Smooth muscle cell (in vitro differentiated cells): ENCODE data around the gene ANKS6. TPM values are rescaled to one million over a fixed set of nuclear protein-coding genes. Genes with fewer than 3 reads are reported as not detected.

ENCODE experiments used
- DNase-seq: peaks from one replicate; lab custom pipeline; 2025; ENCODE audit not compliant: unreplicated experiment; lab: John Stamatoyannopoulos, UW
- H2AFZ ChIP-seq: fragments of 200-600 bp; sonication (generic); 2 replicates; pipeline ENCODE4 v1.6.0; 2016; ENCODE audit warnings: antibody characterized with exemption, low read depth, mild to moderate bottlenecking
- H3F3A ChIP-seq: fragments of 200-600 bp; sonication (generic); 2 replicates; pipeline ENCODE4 v1.6.0; 2017; ENCODE audit warnings: antibody characterized with exemption, low read depth
- H3K27ac ChIP-seq: fragments of 200-600 bp; sonication (generic); 2 replicates; pipeline ENCODE4 v1.5.1; 2016; ENCODE audit warnings: low read depth, mild to moderate bottlenecking
- H3K27me3 ChIP-seq: fragments of 200-600 bp; sonication (generic); 2 replicates; pipeline ENCODE4 v1.6.1; 2016; ENCODE audit warnings: low read depth, mild to moderate bottlenecking
- H3K36me3 ChIP-seq: fragments of 200-600 bp; sonication (generic); 2 replicates; pipeline ENCODE4 v1.5.1; 2016; ENCODE audit warnings: low read depth
- H3K4me1 ChIP-seq: fragments of 200-600 bp; sonication (generic); 2 replicates; pipeline ENCODE4 v1.5.1; 2016; ENCODE audit warnings: low read depth
- H3K4me2 ChIP-seq: fragments of 200-600 bp; sonication (generic); 2 replicates; pipeline ENCODE4 v1.6.0; 2016; ENCODE audit warnings: mild to moderate bottlenecking
- H3K4me3 ChIP-seq: fragments of 200-600 bp; sonication (generic); 2 replicates; pipeline ENCODE4 v1.5.1; 2016; ENCODE audit warnings: mild to moderate bottlenecking
- H3K79me2 ChIP-seq: fragments of 200-600 bp; sonication (generic); 2 replicates; pipeline ENCODE4 v1.6.0; 2016; ENCODE audit warnings: low read depth, mild to moderate bottlenecking
- H3K9ac ChIP-seq: fragments of 200-600 bp; sonication (generic); 2 replicates; pipeline ENCODE4 v1.6.0; 2016; ENCODE audit warnings: low read depth
- H3K9me3 ChIP-seq: fragments of 200-600 bp; sonication (generic); replicated peaks from 2 replicates; pipeline ENCODE4 v1.5.1; 2016; ENCODE audit warnings: low read depth
- H4K20me1 ChIP-seq: fragments of 200-600 bp; sonication (generic); 2 replicates; pipeline ENCODE4 v1.6.0; 2016; ENCODE audit warnings: low read depth
- WGBS: methylation state at CpG from one replicate; pipeline ENCODE4 v1.1.7; 2016; ENCODE audit warnings: low lambda C conversion rate; 5-methylcytosine and 5-hydroxymethylcytosine counted together
- polyA plus RNA-seq: library from polyadenylated mRNA; unstranded; fragments of >200 nt; fragmentation: Nextera tagmentation; extraction: Ambion mirVana; gene quantifications from 2 replicates; pipeline ENCODE4 v1.2.1, GENCODE V29; 2016
- total RNA-seq: library from RNA; depleted of rRNA; stranded (reverse); fragments of >200 nt; gene quantifications from 2 replicates; pipeline ENCODE4 v1.2.3, GENCODE V29; 2014
- TF ChIP-seq, protein P1 (sequence below): fragments of 200-600 bp; sonication (generic); IDR thresholded peaks from 2 replicates; pipeline ENCODE4 v1.5.1; 2017; ENCODE audit warnings: borderline replicate concordance, mild to moderate bottlenecking, antibody characterized with exemption; ENCODE audit not compliant: insufficient read depth, poor library complexity, severe bottlenecking

The ANKS6 gene
- total and polyA plus RNA-seq, 2 experiments from 2014 or later, result 10.5 to 13.6 TPM

DNA sequence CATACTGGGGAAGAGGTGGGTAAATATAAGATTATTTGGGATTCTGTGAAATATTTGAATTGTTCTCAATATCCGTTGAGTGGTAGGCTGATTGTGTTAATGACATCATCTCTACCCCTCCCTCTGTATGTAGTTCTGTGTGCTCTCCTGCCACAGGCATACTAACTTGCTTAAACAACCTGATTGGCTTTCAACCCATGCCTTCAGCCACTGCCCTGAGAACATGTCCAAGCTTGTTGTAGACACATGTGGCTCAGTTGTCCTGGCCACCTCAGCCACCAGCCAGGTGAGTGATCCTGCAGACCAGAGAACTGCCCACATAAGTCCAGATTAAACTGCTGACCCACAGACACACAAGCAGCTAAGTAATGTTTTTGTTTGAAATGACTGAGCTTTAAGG lies 31.1 kb downstream of the ANKS6 start:
- DNase-seq, result no peak
- 74% methylated on average over 1 of the region's 1 CpG for WGBS
- no peak overlapping the region for H3K27ac ChIP-seq
- no peak overlapping the region for H2AFZ ChIP-seq
- no peak overlapping the region for H3K9ac ChIP-seq
- H3K4me2 ChIP-seq, result no peak overlapping the region
- H3K9me3 ChIP-seq, result no peaks in the 10 kb centered on the region
- peaks cover 7% of the 10 kb centered on the region for H3K36me3 ChIP-seq
- H3K4me3 ChIP-seq, result no peak overlapping the region
- H3K4me1 ChIP-seq, result no peaks in the 10 kb centered on the region
- H3K79me2 ChIP-seq, result no peaks in the 10 kb centered on the region
- H3F3A ChIP-seq, result no peaks in the 10 kb centered on the region
- TF ChIP-seq, protein P1, sequence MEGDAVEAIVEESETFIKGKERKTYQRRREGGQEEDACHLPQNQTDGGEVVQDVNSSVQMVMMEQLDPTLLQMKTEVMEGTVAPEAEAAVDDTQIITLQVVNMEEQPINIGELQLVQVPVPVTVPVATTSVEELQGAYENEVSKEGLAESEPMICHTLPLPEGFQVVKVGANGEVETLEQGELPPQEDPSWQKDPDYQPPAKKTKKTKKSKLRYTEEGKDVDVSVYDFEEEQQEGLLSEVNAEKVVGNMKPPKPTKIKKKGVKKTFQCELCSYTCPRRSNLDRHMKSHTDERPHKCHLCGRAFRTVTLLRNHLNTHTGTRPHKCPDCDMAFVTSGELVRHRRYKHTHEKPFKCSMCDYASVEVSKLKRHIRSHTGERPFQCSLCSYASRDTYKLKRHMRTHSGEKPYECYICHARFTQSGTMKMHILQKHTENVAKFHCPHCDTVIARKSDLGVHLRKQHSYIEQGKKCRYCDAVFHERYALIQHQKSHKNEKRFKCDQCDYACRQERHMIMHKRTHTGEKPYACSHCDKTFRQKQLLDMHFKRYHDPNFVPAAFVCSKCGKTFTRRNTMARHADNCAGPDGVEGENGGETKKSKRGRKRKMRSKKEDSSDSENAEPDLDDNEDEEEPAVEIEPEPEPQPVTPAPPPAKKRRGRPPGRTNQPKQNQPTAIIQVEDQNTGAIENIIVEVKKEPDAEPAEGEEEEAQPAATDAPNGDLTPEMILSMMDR, result no peak
- no peaks in the 10 kb centered on the region for H3K27me3 ChIP-seq
- H4K20me1 ChIP-seq, result no peaks in the 10 kb centered on the region

DNA sequence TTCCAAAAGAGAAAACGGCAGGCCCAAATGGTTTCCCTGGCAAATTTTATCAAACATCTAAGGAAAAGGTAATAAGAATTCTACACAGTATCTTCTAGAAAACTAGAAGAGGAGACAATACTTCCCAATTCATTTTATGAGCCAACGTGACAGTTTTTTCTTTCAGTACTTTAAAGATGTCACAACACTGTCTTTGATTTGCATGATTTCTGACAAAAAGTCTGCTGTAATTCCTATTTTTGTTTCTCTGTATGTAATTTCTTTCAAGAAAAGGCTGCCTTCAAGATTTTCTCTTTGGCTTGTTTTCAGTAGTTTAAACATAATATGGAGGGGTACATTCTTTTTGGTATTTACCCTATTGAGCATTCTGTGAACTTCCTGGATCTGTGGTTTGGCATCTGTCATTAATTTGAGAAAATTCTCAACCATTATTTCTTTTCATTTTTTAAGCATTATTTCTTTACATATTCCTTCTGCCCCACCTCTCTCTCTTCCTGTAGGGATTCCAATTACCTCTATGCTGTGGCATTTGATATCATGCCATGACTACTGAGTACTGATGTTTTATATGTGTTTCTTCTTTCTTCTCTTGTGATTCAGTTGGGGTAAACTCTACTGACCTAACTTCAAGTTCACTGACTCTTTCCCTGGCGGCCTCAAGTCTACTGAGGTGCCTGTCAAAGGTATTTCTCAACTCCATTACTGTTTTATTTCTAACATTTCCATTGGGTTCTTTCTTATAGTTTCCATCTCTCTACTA lies 32.2 kb downstream of the ANKS6 start:
- Histone ChIP-seq H3K9me3 (no peaks in the 10 kb centered on the region), H3F3A (no peaks in the 10 kb centered on the region), H3K27me3 (no peaks in the 10 kb centered on the region), H3K4me3 (no peak overlapping the region), H3K4me1 (no peaks in the 10 kb centered on the region), H2AFZ (no peak overlapping the region), H3K9ac (no peak overlapping the region), H3K27ac (no peak overlapping the region), H3K4me2 (no peak overlapping the region), H3K79me2 (no peaks in the 10 kb centered on the region), H4K20me1 (no peaks in the 10 kb centered on the region), H3K36me3 (peaks cover 14% of the 10 kb centered on the region)
- TF ChIP-seq, protein P1, result no peak
- DNase-seq, result no peak
- 94% methylated on average over 3 of the region's 3 CpGs for WGBS

DNA sequence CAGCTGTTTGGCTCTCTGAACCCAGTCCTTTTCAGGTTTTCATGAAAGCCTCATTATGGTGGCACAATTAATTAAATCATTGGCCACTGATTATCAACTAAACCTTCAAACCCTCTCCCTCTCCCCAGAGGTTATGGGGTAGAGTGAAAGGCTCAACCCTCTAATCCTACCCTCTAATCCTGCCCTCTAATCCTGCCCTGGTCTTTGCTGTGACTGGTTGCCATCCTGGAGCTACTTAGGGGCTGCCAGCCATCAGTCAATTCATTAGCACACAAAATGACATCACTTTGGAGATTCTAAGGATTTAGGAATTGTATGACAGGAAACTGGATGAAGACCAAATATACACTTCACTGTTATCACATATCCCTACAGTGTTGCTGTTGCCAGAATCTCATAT lies 36.1 kb downstream of the ANKS6 start:
- Histone ChIP-seq H3K9ac (no peak overlapping the region), H3K4me3 (no peak overlapping the region), H3K27ac (no peak overlapping the region), H2AFZ (no peak overlapping the region), H4K20me1 (no peaks in the 10 kb centered on the region), H3F3A (no peaks in the 10 kb centered on the region), H3K9me3 (peaks cover 5% of the 10 kb centered on the region), H3K4me1 (no peaks in the 10 kb centered on the region), H3K4me2 (no peak overlapping the region), H3K27me3 (no peaks in the 10 kb centered on the region), H3K36me3 (peaks cover 22% of the 10 kb centered on the region), H3K79me2 (no peaks in the 10 kb centered on the region)
- DNase-seq, result no peak
- TF ChIP-seq, protein P1, result no peak
